GM19468 (cell line): ENCODE measurements around the gene ZCWPW2.

Source experiments
- ATAC-seq: cut with Tn5 transposase; IDR thresholded peaks from one replicate; pipeline ENCODE4 v1.9.1; 2021; ENCODE audit warnings: mild to moderate bottlenecking, moderate library complexity, moderate number of reproducible peaks; ENCODE audit not compliant: unreplicated experiment; ENCODE audit errors: extremely low read depth

ZCWPW2 gene, protein sequence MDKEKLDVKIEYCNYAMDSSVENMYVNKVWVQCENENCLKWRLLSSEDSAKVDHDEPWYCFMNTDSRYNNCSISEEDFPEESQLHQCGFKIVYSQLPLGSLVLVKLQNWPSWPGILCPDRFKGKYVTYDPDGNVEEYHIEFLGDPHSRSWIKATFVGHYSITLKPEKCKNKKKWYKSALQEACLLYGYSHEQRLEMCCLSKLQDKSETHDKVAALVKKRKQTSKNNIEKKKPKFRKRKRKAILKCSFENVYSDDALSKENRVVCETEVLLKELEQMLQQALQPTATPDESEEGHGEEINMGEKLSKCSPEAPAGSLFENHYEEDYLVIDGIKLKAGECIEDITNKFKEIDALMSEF

GRCh38 chr3:28348629-28349468 lies at the start of gene ZCWPW2, which contains the start of gene AZI2:
ZCWPW2 (plus strand) TSS chr3:28348721; CDS start chr3:28413069, 64,348 bp downstream.
AZI2 (minus strand) TSS chr3:28348824; CDS start chr3:28340617, 8,207 bp downstream.
- peak; percentile 92 for ATAC-seq

- no peak for ATAC-seq
Measured at GRCh38 chr3:28299705-28300104, 48.8 kb upstream of the ZCWPW2 start.

- no peak for ATAC-seq
Measured at GRCh38 chr3:28300345-28300962, 48.1 kb upstream of the ZCWPW2 start.

- ATAC-seq: no peak
Measured at GRCh38 chr3:28301688-28302087, 46.8 kb upstream of the ZCWPW2 start.

- ATAC-seq: no peak
Measured at GRCh38 chr3:28308196-28308595, 40.3 kb upstream of the ZCWPW2 start.

GRCh38 chr3:28315711-28316110 lies 32.8 kb upstream of the ZCWPW2 start:
- ATAC-seq: no peak

DNA sequence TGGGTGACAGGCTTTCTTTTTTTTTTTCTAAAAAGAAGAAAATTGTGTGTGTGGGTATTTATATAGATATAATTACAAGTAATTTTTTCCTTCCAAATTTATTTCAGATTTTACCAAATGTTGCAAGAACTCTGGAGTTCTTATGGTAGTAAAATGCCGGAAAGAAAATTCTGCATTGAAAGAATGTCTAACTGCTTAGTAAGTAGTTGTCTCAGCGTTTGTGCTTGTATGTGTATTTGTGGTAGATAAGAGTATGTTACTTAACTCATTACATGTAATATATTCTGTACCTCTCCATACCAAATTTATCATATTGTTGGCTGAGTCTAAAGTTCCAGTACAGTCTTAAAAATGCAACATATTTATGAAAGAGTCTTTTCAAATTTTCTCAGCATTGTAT lies 32.3 kb upstream of the ZCWPW2 start:
- ATAC-seq: no peak

GRCh38 chr3:28317438-28318022 lies 31.0 kb upstream of the ZCWPW2 start:
- peak; percentile 76 for ATAC-seq

- no peak for ATAC-seq
Measured at GRCh38 chr3:28320981-28321380, 27.5 kb upstream of the ZCWPW2 start.

DNA sequence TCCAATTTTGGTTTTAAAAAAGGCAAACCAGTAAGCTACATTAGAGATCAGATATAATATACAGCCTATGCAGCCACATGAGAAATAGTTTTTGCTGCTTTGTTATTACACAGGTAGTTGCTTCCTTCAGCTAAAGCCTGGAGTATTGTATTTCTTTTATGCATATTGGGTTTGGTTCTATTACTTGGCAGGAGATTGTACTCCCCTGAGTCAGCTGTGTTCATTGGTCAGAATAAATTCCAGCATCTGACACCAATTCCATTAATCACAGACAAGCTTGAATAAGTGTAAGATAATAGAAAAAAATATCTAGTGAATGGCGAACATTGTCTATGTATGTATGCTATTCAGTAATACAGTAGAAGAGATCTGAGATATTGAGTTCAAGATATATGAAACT lies 26.1 kb upstream of the ZCWPW2 start:
- ATAC-seq: no peak

DNA sequence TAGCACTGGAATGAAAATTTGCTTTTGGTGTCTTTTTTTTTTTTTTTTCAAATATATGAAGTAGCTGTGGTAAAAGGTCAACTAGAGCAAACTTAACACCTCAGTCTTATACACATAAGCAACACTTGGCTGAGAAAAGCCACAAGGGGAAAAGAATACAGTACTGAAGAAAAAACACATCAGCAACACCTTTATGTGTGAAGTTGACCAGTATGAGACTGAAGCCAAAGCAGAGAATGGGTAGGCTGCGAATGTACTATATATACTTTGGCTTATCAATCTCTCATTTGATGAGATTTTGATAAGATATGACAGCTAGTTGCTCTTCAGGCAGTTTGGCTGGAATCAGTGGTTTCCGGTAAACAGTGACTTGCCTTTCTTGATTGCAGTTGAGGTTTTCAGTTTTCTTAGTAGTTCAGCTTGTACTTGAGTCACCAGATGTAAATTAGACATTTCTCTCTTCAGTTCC lies 22.0 kb upstream of the ZCWPW2 start:
- ATAC-seq: peak; percentile 63

DNA sequence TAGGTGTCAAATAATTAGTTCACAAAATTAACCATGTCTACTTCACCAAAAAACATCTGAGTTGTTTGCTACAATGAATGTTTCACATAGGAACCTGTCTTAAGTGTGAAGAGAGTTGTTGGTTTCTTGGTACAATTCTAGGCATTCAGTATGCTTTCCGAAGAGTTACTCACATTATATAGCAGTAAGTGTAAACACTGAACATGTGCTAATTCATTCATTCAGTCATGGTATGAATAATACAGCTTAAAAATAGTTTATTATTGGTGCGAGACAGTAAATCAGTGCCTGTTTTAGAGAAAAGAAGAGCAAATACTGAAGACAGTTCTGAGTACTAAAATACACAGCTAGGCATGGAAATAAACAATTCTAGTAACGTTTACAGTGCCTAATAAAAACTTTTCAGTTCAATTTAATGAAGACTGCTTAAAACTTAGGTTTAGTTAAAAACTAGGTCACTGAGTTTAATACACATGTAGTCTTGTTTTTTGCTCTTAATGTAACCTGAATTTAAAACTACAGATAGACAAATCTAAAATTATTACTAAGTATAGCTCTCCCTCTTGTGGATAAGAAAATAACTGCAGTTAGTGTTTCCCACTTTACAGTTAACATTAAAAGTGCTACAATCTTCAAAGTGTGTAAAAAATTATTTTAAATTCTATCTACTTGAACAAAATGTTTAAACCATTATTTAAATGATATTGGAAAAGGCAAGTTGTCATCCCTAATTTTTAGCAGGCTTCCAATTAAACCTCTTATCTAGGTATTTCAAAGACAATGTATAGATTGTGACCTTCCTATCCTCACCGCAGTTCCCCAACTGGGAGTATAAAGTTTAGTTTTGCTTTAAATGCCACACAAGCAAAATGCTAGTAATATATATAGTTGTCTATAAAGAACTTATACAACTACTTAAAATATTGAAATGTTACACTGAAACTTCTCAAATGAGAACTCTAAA lies 20.1 kb upstream of the ZCWPW2 start:
- no peak for ATAC-seq

DNA sequence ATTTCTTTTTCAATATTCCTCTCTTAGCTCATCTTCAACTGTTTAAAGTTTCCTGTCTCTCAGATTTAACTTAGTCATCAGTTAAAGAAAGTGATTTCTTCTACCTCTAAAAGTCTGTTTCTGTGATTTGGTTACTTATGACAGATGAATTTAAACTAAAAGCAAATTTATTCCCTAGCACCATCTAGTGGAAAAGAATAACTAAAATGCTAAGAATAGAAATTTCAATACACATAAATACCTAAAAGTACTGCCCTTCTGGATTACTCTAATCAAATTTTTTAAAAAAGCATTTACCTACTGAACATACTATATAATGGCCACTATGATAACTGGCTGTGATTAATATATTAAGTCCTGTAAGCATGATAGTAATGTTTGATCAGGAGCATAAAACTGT lies 14.0 kb upstream of the ZCWPW2 start:
- no peak for ATAC-seq

- ATAC-seq: no peak
Measured at GRCh38 chr3:28335246-28335645, 13.3 kb upstream of the ZCWPW2 start.

DNA sequence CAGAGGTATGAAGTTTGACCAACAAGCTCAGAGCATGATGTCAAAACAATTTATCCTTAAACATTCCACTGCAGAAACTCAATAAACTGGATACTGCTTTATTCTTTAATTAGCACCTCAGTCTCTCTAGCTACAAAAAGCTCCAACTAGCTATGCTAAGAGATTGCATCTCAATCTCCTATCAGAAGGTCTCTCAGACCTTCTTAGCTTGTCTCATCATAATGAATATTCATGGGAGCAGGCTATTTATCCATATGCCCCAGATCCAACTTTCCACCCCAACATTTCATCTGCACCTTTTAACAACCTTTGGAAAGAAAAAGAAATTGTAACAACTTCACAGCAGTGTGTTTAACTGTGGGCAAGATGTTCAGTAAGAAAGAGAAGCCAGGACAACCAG lies 11.3 kb upstream of the ZCWPW2 start:
- ATAC-seq: no peak

- ATAC-seq: no peak
Measured at GRCh38 chr3:28343144-28343543, 5.4 kb upstream of the ZCWPW2 start.

- ATAC-seq: no peak
Measured at GRCh38 chr3:28345690-28346089, 2.8 kb upstream of the ZCWPW2 start.

DNA sequence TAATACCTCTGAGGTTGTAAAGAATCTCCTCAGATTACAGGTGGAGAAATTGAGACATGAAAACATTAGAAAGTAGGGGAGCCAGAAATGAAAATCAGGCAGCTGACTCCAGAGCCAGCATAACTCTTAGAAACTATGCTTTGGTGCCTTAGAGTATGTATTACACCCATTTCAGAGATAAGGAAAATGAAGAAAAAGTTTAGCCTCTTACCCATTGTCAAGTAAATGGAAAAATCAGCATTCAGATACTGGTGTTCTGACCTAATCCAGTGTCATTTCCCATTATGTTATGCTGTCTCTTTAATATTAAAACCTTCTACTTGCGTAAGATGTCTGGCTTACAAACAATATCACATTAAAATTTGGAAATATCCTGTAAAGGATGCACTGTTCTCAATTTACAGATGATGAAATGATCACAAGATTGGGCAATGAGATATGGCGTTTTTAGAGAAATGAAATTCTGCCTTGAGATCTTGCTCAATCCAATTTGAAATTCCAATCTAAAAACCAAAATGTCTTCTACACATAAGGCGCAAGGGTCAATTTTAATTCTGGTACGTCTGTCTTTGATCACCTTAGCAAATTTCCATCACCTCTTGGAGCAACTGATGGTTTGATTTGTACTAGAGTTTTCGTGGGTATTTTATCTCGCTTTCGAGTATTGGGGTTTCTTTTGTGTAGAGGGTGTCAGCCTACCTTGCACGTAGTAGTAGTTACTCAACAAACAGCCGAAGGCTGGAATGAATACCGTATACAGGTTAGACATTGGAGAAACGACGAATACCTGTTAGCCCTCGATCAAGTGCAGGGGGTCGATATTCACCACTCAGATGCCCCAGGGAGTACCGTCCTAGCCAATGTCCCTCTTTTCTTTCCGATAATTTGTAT lies 902 bp upstream of the ZCWPW2 start:
- ATAC-seq: no peak
